Hypothalamus (tissue), 51 donors: ENCODE results near the gene S100A14.
A peak's percentile ranks its signal among the peaks of the same experiment; 100 is the strongest.

Experiments
- DNase-seq, 51 donors: peaks; one replicate each; lab custom pipeline; 2025; lab: John Stamatoyannopoulos, UW

The S100A14 gene

DNA sequence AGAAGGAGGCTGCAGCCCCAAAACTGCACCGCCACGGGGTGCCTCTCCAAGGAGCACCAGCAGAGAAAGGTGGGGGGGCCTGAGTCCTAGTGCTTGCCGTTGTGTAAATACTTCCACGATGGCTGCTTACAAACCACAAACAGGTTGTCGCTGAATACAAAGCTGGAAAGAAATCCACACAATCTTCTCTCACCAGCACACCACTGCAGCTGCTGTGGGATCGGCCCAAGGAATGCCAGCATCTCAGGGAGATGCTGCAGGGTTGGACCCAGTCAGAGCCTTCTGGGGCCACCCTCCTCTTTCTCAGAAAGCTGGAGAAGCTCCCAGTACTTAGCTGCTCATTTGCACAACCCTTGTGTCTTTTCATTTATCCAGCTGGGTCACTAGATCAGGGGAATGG is 3.0 kb upstream of the S100A14 start:
- no peak for DNase-seq

DNA sequence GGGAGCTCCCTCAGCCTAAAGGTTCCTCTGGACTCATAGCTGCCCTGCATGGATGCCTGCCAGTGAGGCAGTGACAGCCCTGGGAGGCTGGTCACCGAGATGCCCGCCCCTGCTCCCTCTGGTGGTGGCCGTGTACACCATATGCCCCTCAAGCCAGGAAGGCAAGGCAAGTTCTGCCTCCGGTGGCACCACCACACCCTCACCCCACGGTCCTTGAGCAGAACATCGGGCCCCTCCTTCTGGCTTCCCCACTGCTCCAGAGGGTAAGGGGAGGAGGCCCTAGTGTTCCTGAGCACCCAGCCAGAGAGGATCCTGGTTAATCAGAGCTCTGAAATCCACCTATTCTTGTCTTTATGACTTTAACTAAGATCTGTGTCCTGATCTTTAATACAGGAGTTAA is 1.5 kb upstream of the S100A14 start:
- peak in 24 of 51 donors; percentile 10 to 71 (median 40) for DNase-seq

DNA sequence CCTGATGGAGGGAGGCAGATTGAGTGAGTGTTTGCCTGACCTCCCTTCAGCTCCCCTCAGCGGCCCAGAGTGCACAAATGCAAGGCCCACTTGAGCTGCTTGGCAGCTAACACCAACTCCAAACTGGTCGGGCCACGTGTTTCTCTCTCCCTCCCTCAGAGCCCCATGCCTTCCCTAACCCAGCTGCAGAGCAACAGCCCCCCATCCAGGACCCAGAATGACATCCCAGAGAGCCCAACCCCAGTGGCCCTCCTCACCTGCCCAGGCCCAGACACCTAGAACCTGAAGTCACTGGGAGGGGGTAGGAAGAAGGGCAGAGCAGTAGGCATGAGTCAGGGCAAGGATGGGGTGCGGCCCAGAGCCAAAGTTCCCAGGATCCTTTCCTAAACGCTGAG is 789 bp upstream of the S100A14 start:
- peak in 4 of 51 donors; percentile 9 to 20 (median 14) for DNase-seq

DNA sequence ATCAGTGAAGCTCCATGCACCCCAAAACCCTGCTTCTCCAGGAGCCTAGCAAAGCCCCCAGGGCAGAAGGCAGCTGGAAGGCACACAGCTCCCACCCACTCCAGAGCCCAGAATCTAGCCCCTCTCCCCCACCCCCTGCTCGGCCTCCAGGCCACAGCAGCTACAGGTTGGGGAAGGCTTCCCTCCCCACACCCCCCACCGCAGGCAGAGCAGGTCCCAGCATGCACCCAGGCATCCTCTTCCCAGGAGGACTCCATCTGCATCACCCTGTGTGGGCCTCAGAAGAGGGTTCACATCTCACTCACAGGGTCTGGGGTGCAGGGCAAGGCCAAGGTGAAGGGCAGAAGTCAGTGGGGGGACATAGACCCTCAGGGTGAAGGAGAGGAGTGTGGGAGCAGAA is 719 bp downstream of the S100A14 start:
- DNase-seq: no peak

DNA sequence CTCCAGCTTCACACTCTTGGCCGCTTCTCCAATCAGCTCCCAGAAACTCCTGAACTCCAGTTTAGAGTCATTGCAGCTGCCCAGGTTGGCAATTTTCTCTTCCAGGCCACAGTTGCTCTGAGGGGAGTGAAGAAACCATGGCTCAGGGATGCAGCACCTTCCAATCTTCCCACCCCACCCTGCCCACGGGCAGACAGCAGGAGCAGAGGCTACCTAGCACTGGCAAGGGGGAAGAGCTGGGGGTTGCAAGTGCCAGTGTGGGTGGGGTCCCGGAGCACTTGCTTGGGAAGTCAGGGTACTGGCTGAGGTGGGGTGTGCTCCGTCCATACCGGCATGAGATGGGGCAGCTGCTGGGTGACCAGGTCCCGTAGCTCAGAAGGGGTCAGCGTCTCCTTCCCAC is 1.2 kb downstream of the S100A14 start:
- DNase-seq: no peak

DNA sequence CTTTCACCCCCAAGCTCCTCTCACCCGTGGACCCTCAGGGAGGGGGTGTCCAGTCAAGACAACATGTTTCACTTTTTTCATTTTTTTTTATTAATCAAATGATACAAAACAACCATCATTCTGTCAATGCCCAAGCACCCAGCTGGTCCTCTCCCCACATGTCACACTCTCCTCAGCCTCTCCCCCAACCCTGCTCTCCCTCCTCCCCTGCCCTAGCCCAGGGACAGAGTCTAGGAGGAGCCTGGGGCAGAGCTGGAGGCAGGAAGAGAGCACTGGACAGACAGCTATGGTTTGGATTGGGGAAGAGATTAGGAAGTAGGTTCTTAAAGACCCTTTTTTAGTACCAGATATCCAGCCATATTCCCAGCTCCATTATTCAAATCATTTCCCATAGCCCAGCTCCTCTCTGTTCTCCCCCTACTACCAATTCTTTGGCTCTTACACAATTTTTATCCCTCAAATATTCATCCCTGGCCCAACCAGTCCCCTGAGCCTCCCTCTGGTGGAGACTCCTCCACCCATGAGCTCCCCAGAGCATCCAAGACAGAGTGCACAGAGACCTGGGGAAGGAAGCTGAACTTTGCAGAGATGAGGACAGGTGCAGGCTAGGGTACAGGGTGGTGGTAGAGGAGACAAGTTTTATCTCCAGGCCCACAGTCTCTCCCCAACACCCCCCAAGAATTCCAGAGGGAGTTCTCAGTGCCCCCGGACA is 1.8 kb downstream of the S100A14 start:
- DNase-seq: no peak

DNA sequence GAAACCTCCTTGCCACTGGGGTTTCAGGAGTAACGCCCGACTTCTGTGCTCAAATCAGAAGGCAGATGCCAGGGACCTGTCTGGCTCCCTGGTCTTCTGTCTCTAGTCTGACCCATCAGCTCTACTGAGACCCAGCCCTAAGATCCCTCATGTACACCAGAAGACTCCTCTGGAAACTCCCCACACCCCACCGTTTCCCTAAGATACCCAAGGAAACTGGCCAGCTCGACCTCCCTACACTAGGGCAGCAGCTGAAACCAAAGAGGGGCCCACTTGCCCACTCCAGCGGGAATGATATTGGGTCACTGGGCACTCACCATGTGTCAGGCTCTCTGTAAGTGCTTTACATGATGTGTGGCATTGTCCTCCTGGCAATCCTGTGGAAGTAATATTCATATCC is 2.7 kb downstream of the S100A14 start:
- no peak for DNase-seq

DNA sequence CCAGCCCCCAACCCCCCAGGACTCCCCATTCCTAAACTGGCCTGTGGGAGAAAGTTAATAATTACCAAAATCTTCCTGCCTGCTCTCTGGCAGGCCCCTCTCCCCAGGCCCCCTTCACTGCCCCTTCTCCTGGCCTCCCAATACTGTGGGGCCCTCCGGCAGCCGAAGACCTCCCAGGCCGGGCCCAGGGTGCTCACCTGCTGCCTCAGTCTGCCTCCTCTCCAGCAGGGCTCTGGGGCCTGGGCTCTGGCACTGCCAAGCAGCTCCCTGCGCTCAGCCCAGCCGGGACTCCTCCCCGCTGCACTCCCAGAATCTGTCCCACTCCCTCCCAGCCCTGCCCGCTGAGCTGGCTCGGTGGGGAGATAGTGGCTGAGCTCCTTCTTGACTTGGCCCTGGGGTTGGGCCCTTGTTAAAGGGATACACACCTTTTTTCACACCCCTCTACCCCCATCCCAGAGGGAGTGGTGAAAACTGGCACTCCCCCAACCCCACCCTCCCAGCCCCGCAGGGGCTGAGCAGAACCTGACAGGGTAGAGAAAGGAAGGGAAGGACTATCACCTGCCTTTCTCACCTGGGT is 3.3 kb downstream of the S100A14 start, which contains the start of gene S100A16:
TSS of gene S100A16 (minus strand) at position 383 of the 577 bp plus-strand sequence. CDS start 4,986 bp downstream, outside the sequence.
- DNase-seq: peak in 29 of 51 donors; percentile 10 to 66 (median 41)

DNA sequence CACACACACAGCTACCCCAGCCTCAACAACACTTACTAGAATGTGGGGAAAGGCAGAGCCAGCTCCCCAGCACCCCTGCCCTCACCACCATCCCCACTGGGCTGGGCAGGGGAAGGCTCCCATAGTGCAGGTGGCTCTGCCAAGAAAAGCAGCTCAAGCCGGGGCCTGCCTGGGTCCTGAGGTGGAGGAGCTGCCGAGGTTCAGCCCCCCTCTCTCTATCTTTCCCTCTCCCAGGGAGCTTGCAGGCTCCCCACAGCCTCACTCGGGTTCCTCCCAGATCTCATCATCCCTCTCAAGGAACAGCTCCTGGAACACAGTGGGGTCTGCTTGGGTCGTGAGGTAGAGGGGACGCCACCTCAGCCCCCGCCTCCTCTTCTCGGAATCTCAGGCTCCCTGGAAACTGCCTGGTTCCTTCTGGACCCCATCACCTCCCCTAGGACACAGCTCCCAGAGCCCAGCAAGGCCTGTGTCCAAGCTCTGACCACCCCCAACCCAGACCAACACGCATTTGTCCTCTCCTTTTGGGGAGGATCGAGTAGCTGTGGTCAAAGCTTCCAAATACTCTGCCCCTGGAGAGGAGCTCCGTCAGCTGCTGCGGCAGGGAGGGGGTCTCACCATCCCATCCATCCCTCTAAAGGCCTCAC is 3.9 kb downstream of the S100A14 start:
- peak in 1 of 51 donors; percentile 30 for DNase-seq

DNA sequence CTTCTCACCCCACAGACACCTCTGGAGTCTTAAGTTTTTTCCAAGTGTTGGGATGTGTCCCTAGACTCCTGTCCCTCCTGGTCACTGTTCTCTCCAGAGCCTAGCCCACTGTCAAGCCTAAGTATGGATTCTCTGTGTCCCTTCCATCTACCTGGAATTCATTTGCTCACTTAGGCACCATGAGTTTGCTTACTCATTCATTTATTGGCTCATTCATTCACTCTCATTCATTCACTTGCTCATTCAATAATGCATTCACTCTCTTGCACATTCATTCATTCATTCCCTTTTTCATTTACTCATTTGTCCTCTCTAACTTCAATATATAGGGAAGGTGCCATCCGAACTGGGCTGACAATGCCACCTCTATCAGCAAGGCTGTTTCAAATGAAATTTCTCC is 4.8 kb downstream of the S100A14 start:
- no peak for DNase-seq

DNA sequence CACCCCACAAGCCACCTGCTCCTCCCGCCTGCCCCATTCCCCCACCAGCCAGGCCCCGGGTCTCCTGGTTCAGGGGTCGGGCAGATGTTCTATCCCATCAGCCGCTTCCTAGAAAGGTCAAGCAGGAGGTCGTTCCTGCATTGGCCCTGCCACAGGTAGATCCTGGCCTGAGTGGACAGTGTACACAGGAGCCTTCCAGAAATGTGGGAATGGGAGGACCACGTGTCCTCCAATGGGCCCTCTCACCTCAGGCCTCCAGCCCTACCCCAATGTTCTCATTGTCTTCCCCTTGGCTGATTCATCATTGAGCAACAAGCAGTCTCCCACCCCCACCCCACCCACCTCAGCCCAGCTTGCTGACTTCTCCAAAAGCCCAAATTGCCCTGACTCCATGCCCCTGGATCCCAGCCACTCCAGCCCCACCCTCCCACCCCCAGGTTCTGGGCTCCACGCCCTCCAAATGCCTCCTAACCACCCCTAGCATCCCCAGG is 5.3 kb downstream of the S100A14 start:
- DNase-seq: no peak

DNA sequence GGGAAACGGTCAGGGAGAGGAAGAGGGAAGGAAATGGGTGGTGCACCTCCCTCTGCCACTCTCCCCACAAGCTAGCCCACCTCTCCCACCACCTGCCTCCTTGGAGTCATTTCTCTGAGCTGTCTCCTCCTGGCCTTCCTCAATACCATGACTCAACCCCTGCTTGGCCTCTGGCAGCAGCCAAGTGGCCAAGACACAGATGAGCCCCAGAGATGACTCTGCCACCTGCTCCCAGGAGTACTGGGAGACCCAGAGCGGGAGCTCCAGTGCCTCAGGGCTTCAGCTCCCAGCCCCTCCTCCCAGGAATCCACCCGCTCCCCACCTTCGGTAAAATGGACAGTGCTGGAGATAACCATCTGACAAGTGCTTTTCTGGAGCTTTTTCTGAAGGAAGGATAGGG is 5.8 kb downstream of the S100A14 start:
- no peak for DNase-seq

DNA sequence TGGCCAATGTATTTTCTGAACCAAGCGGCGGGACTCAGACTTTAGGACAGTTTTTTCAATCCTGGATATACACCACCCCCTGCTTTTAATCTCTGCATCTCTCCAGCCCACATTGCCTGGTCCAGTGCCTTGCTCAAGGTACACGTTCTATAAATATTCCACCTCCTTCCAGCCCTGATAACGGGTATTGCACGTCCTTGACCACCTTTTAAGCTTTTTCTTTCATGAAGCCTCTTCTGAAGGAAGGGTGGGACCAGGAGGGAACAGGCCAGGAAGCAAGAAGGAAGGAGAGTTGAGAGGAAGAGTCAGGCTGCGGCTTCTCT is 6.6 kb downstream of the S100A14 start:
- no peak for DNase-seq

DNA sequence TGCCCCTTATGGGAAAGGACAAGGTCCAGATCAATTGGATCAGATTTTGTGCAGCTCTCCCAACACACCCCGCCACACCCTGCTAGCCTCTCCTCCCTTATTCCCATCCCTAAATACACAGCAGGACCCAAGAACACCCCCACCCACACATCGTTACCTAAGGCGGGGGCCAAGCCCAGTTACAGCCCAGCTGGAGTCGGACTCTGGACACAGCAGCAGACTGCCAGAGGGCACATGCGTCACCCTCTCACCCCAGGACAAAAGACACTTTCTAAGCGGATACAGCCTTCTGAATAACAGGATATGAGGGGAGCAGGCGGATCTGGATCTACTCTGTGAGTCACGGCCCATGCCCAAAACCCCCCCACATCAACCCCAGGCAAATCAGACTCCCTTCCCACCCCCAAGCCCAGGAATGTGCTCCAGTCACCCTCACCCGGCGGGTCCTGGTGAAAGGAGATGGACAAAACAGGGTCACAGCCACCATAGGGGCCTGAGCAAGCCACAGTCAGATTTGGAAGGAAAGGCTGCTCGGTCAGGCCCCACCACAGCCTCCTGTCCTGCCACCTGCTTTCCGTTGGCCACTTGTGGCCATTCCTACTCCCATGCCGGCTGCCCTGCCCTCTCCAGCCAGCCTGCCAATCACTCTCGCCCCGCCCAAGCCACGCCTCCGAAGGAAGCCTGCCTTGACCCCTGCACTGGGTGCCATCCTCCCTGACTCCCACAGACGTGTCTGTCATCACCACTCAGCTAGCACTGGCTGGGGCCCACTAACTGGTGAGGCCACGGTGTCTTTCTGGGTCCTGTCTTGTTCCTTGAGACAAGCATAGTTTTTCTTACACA is 7.2 kb downstream of the S100A14 start:
- peak in 40 of 51 donors; percentile 19 to 84 (median 56) for DNase-seq

DNA sequence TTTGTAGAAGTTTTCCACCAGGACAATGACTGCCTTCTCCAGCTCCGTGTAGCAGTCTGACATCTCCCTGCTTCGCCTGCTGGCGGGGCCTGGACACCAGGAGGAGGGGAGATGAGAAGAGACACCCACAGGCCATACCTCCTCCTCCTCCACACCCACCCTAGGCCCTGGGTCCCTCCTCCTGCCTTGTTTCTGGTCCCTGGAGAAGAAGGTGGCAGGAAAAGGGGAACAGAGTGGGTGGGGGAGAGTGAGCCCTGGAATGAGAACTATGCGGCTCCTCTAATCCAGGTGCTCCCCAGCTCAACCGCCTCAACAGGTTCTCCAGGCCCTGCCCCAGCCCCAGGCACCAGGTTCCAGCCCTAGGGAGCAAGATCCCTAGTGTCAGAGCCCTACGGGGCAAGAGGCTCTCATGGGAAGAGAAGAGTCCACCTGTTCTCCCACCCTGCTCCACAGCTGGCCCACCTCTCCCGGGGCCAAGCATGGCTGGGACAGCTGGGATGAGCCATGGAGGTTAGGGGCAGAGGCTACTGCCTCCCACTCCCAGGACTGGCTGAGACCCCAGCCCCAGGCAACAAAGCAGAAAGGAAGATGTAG is 7.9 kb downstream of the S100A14 start:
- no peak for DNase-seq

DNA sequence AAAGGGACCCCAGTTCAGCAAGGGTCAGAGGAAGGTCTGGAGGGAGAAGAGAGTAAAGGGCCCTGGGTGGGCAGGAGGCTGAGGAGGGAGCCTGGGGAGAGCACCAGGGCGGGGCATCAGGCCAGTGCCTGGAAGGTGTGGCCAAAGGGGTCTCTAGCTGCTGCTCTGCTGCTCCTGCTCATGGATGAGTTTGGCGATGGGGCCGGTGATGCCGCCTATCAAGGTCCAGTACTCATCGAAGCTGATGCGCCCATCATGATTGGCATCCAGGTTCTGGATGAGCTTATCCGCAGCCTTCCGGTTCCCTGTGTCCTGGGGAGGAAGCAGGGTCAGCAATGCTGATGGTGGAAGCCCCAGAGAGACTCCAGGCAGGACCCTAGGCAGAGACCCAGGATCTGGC is 8.7 kb downstream of the S100A14 start:
- DNase-seq: no peak

DNA sequence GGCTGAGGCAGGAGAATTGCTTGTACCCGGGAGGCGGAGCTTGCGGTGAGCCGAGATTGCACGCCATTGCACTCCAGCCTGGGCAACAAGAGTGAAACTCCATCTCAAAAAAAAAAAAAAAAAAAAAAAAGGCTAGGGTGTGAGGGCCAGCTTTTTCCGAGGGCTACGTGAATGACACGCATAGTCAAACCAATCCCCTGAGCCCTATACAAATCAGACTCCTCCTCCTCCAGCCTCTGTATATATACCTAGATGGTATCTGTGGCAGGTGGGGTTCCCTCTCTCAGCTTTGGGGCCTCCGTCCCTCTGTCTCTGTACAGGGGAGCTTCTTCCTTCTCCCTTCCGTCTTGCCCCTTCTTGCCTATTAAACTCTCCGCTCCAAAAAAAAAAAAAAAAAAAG is 9.9 kb downstream of the S100A14 start:
- no peak for DNase-seq

DNA sequence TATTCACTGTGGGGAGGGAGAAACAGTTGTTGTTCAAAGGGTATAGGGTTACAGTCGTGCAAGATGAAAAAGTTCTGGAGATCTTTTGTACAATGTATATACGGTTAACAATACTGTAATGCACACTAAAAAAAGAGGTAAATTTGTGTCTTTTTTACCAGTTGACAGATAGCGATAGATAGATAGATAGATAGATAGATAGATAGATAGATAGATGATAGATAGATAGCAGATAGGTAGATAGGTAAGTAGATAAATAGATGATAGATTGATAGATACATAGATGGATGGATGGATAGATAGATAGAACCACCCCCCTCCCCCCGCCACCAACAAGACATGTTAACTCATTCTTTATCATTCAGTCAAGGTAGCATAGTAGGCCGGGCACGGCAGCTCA is 13.4 kb downstream of the S100A14 start:
- DNase-seq: no peak

DNA sequence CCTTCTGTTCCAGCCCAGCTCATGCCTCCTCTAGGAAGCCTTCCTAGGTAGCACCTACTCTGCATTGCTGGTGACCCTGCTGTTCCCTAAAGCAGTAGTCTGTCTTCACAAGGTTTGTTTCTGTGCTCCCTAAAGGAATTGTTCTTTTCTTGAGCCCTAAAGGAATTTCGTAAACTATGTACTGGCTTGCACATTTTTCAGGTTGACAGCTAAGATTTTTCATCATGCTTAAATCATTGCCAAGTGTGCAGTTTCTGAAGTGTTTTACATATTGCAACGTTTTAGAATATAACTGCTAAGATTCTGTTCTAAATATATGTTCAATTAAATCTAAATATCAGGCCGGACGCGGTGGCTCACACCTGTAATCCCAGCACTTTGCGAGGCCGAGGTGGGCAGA is 16.3 kb downstream of the S100A14 start:
- no peak for DNase-seq

DNA sequence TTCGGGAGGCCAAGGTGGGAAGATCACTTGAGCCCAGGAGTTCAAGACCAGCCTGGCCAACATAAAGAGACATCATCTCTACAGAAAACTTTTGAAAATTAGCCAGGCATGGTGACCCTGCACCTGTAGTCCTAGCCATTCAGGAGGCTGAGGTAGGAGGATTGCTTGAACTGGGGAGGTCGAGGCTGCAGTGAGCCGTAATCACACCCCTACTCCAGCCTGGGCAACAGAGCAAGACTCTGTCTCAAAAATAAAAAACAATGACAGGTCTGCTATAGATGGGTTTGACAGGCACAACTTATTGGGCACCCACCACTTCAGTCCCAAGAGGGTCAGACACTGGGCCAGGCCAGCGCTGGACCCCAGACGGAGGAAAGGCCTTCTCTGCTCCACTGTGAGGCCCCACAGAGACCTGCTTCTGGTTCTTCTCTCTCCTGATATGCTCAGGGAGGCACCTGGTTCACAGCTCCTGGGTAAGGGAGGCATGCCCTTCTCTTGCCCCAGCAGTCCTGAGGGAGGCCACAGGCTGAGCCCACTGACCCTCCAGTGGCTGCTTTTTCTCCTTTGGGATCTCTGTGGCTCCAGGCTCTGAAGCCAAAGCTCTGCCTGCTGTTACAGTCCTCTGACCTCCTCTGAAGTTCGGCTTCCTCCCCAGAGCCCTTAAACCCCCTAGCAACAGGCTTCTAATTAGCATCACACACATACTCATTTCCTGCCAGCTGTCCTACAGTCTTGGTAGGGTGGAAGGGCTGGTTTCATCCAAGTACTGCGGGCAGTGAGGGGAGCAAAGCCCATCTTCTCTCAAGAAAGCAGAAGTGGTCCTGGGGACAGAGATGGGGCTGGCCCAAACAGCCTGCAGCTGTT is 17.6 kb downstream of the S100A14 start:
- peak in 2 of 51 donors; percentile 11 to 23 for DNase-seq
